ENCODE data around the gene ACTG1.

- TF ChIP-seq CTCF (conservative IDR thresholded peaks at IDR 0.05; ENCODE audit: low read depth, low read length) (no peak), NFE2L2 (IDR thresholded peaks at IDR 0.05; ENCODE audit: low read depth, low read length) (no peak), RAD21 (IDR thresholded peaks at IDR 0.05; ENCODE audit: low read length) (no peak), POLR2A (IDR thresholded peaks at IDR 0.05; ENCODE audit: low read depth, low read length) (no peak), RFX5 (IDR thresholded peaks at IDR 0.05; ENCODE audit: low read depth, low read length) (no peak), CEBPB (IDR thresholded peaks at IDR 0.05; ENCODE audit: low read depth, low read length) (no peak), RCOR1 (IDR thresholded peaks at IDR 0.05; ENCODE audit: insufficient replicate concordance, low read length) (no peak)
Observed at GRCh38 chr17:81511554-81511803, 1.1 kb downstream of the ACTG1 start.
